Mononuclear cell (primary cell): ENCODE data around the gene HMGN3. TPM values are rescaled to one million over a fixed set of nuclear protein-coding genes. Genes with fewer than 3 reads are reported as not detected.

Source experiments
- H3K27me3 ChIP-seq: 2 replicates; pipeline ENCODE4 v1.6.0; 2011; ENCODE audit warnings: low read length, control low read depth; ENCODE audit not compliant: insufficient read depth
- H3K4me1 ChIP-seq: 2 replicates; pipeline ENCODE4 v1.5.1; 2011; ENCODE audit warnings: mild to moderate bottlenecking, low read length, control low read depth; ENCODE audit not compliant: insufficient read depth
- H3K4me3 ChIP-seq: 2 replicates; pipeline ENCODE4 v1.5.1; 2011; ENCODE audit warnings: mild to moderate bottlenecking, low read length, moderate library complexity
- H3K9me3 ChIP-seq: 2 replicates; pipeline ENCODE4 v1.5.1; 2011; ENCODE audit warnings: low read depth, mild to moderate bottlenecking, control low read depth, low read length
- total RNA-seq: library from RNA; depleted of rRNA; stranded (reverse); fragments of >200 nt; gene quantifications from one replicate; pipeline ENCODE4 v1.2.3, GENCODE V29; 2012

Gene HMGN3
- total RNA-seq, 1 donor, result 26.4 TPM

DNA sequence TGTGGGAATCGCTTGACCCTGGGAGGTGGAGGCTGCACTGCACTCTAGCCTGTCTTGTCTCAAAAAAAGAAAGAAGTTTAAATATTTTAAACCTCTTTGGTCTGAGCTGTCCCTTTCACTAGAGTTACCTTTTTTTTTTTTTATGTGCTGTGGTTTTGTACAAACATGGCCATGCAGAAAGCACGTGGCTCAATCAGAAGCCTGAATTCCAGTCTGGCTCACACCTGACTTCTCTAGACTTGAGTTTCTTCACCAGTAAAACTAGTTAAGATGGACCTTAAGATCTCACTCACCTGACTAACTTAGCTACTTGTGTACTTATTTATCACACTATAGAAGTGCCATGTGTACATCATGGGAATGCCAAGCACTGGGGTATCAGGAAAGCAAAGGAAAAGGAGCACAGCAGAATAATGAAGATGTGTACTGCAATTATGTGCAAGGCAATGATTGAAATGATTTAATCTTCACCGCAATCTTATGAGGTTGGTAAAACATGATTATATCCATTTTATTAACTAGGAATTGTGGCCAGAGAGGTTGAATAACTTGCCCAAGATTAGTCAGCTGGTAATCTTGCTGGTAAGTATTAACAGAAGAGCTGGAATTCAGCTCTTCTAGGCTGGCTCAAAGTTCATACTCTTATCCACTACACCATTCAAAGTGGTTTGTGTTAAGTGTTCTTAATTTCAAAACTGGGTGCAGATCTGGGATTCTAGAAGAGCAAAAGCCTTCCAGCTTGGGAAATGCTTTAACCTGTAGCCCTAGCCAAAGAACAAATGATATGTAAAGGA, 10.7 kb downstream of the HMGN3 start:
- H3K4me3 ChIP-seq, result no peak overlapping the region
- no peaks in the 10 kb centered on the region for H3K9me3 ChIP-seq
- no peaks in the 10 kb centered on the region for H3K4me1 ChIP-seq
- no peaks in the 10 kb centered on the region for H3K27me3 ChIP-seq

DNA sequence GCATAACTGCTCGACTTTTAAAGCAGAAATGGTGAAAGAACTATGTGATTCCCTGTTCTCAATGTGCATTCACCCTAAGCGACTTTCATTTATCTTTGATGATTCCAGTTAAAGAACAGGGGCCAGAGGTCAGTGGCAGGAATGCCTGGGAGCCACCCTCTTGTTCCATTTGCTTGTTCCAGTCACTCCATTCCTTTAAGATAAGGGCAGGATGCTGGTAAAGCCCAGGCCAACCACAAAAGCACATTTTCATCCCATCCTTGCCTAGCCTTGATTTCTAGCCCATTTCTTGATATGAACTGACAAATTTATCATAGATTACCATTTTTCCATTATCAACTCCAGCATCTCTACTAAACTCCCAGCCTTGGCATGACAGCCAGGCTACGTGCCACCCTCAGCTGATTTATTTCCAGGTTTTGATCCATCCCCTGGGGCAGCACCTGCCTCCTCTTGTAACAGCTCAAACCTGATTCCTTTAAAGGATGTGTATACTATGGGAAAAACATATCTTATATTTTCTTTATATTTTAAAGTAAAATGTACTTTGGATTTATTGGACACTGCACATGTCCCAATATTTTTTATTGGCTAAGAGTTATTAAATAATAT, 19.2 kb downstream of the HMGN3 start:
- Histone ChIP-seq H3K9me3 (no peaks in the 10 kb centered on the region), H3K4me1 (no peaks in the 10 kb centered on the region), H3K4me3 (no peak overlapping the region), H3K27me3 (no peaks in the 10 kb centered on the region)

DNA sequence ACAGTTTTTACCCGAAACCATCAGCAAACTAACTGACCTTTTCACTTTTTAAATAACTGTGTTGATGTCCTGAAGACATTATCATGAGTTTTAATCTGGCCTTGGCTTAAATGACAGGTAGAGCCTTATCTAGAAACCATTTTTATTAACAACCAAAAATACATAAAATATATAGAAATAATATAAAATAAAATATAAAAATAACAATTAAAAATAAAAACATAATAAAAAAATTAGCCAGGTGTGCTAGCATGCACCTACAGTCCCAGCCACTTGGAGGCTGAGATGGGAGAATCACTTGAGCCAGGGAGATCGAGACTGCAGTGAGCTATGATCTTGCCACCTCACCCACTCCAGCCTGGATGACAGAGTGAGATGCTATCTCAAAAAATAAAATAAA, 21.6 kb downstream of the HMGN3 start:
- Histone ChIP-seq H3K4me3 (no peak overlapping the region), H3K9me3 (no peaks in the 10 kb centered on the region), H3K27me3 (no peaks in the 10 kb centered on the region), H3K4me1 (no peaks in the 10 kb centered on the region)

DNA sequence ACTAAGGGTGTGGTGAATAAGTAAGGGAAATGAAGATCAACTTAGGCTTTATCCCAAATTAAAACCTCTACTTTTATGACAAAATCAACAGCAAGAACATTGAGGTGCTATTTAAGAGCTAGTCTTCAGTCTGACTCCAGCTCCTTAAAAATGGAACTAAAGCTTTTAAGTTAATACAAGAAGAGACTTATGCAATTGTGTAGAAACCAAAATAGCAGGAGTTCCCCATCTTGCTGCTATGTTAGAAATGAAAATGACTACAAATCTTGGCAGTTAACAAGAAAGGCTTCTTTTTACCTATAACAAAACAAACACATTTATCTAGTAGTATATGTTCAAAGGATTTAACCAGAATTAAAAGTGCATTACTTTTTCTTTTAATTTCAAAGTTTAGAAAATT, 25.7 kb downstream of the HMGN3 start:
- H3K4me3 ChIP-seq, result no peak overlapping the region
- H3K9me3 ChIP-seq, result no peaks in the 10 kb centered on the region
- no peaks in the 10 kb centered on the region for H3K27me3 ChIP-seq
- H3K4me1 ChIP-seq, result no peaks in the 10 kb centered on the region

DNA sequence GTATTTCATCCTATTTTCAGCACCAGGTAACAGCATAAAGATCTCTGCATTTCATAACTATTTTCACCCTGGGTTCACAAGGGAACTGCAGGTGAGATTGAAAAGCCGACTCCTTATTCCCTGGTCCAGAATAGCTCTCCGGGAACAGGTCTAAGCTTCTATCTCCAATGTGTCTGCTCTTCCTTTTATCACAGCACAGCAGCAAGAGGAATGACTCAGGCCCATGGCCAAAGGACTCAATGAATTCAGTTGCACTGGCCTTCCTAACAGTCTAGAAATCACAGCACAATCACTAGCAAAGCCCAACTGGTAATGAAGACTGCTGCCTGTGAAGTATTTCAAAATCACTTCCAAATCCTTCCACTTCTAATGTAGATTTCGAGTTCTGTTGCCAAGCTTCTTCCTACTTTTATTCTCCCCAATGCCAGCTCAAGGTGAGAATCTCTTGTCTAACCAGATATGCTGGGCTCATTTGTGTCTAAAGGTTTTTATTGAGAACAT, 30.7 kb downstream of the HMGN3 start:
- Histone ChIP-seq H3K9me3 (no peaks in the 10 kb centered on the region), H3K4me3 (no peak overlapping the region), H3K4me1 (no peaks in the 10 kb centered on the region), H3K27me3 (no peaks in the 10 kb centered on the region)

DNA sequence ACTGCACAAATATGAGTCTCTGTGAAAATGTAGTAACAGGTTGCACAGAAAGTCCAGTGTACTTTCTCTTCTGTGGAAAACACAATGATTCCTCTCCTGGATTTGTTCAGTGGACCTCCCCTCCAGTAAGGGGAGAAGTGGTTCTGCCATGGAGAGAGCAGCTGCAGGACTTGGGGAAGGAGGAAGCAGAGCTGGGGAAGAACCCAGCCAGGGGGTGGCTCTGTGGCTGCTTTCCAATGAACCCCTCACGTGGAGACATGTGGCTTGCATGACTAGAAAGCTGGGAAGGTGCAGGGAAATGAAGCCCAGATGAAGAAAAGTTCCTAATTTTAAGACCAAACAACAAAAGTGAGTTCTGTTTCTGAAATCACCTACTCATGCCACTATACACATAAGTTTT, 31.9 kb downstream of the HMGN3 start:
- Histone ChIP-seq H3K4me1 (no peaks in the 10 kb centered on the region), H3K27me3 (no peaks in the 10 kb centered on the region), H3K9me3 (no peaks in the 10 kb centered on the region), H3K4me3 (no peak overlapping the region)

DNA sequence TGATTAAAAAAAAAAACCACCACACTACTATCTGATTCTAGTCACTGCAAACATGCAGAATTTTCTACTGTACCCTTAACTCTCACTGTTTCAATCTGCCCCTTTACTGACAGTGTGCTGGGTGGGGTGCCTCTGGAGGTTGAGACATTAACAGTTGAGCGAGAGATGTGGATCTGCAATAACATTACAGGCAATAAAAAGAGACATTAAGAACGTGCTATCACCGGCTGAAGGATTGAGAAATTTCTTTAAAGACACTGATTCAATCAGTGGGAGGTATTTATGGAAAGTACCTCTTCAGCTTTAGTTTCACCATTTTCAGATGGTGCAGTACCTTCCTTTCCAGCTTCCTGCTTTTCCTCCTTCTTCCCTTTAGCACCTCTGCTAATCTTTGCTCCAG, 32.5 kb downstream of the HMGN3 start:
- Histone ChIP-seq H3K9me3 (no peaks in the 10 kb centered on the region), H3K4me3 (no peak overlapping the region), H3K27me3 (no peaks in the 10 kb centered on the region), H3K4me1 (no peaks in the 10 kb centered on the region)

DNA sequence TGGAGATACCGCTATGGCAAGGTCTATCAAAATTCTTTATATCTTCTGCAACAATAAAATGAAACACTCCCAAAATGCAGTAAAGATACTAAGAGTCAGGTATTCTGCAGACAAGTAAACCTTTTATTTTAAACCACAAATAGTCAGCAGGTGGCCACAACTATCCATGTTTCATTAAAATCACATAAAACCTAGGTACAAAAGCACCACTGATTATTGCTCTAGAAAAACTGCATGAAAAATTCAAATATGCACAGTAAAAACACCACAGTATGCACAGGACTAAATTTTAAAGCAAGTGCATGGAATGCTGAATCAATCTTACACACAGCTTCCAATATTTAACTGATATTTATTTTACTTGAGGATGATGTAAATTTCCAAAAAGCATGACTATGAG, 33.3 kb downstream of the HMGN3 start:
- no peak overlapping the region for H3K4me3 ChIP-seq

DNA sequence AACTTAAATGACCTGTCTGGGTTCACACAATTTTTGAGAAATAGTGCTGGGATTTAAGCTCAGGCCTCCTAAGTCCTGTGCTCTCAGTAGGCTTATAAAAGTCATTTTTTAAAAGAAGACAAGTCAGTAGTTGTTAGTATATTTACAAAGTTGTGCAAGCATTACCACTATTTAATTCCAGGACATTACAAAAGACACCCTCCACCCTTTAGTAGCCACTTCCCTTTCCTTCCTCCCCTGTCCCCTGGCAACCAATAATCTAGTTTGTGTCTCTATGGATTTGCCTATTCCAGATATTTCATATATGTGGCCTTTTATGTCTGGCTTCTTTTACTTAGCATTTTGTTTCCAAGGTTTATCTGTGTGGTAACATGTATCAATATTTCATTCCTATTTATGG, 37.6 kb downstream of the HMGN3 start:
- no peaks in the 10 kb centered on the region for H3K9me3 ChIP-seq
- H3K4me1 ChIP-seq, result peaks cover 7% of the 10 kb centered on the region
- no peak overlapping the region for H3K4me3 ChIP-seq
- H3K27me3 ChIP-seq, result no peaks in the 10 kb centered on the region

More for the DNA sequence above, 33.3 kb downstream of the HMGN3 start:
- H3K27me3 ChIP-seq, result no peaks in the 10 kb centered on the region
- peaks cover 7% of the 10 kb centered on the region for H3K4me1 ChIP-seq
- H3K9me3 ChIP-seq, result no peaks in the 10 kb centered on the region

DNA sequence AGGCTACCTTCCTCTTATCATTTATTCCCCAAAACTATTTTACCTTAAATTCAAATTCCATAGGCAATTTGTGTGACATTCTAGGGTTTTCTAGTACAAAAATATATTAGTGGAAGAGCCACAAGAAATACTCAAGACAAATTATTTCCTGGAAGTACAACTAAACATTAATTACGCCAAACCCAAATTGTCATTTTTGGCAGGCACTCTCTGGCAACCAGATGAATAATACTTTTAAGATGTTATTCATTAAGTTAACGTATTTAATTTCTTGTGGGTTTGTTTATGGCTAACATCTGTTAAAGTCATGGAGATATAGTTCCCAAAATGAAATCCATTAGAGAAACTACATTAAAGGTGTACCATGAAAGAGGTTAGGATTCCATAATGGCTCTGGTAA, 40.5 kb downstream of the HMGN3 start:
- H3K27me3 ChIP-seq, result no peaks in the 10 kb centered on the region
- H3K9me3 ChIP-seq, result peaks cover 16% of the 10 kb centered on the region

DNA sequence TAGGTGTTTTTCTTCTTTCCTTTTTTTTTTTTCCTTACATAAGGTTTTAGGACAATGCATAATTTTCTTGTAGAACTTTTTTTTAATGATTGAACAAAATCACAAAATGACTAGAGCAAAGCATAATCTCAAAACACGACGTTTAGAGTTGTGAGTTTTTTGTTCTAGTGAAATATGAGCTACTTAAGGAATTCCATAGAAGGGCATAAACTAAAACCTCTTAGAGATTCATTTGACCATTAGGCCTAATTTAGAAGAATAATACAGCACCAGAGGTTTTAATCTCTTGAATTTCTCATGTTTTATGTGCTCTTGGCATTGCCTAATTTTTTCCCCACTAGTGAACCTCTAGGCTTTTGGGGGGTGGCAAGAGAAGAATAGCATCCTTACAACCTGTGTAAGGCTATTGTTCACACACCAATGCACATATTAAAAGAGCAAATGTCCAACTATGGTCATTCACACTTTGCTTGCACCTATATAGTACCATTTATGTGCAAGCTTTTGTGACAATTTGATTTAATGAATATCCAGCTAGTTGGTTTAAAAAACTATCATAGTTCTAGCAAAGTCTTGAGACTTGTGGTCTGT, 44.6 kb downstream of the HMGN3 start:
- peaks cover 16% of the 10 kb centered on the region for H3K9me3 ChIP-seq
- H3K27me3 ChIP-seq, result peaks cover under 1% of the 10 kb centered on the region
- no peaks in the 10 kb centered on the region for H3K4me1 ChIP-seq
- no peak overlapping the region for H3K4me3 ChIP-seq

More for the DNA sequence above, 40.5 kb downstream of the HMGN3 start:
- H3K4me1 ChIP-seq, result peaks cover 7% of the 10 kb centered on the region
- no peak overlapping the region for H3K4me3 ChIP-seq

DNA sequence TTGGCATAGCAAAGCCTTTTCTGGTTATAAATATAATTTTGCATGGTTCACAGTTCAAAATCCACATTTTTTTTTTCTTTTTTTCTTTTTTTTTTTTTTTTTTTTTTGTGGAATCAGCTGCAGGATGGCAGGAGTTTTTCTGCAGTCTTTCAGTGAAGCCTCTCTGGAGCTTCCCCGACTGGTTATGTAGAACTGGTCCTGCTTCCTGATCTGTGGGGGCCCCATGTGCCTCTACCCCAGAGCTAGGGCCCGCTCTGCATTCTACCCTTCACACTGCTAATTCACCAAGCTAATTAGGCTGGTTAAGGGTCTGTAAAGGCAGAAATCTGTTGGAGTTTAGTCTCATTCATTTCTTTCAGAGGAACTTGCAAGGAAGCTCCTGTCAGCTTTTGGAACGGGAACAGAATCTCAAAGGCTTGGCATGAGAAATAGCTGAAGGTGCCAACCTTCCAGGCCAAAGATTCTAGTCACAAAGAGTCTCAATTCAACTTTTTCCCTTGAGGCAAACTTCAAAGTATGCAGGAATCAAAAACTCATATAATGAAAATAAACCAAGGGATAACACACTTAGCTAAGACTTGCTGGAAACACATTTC, 45.5 kb downstream of the HMGN3 start:
- Histone ChIP-seq H3K9me3 (peaks cover 16% of the 10 kb centered on the region), H3K4me3 (no peak overlapping the region), H3K4me1 (no peaks in the 10 kb centered on the region), H3K27me3 (peaks cover 4% of the 10 kb centered on the region)

DNA sequence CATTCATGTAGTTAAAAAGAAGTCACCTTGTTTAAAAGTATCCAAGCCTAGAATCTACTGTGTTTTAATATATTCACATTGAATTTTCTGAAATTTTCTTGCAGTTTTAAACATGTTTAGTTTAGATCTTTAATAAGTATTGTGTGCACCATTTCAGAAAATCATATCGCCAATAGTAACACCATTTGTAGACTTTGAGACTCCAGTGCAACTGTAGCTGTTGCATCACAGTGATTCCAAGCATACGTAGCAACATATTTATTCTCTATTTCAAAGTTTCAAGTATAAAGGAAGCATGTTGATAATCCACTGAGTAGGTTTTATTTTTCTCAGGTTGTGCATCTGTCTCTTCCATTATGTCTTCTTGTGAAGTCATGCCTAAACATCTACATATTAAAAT, 46.4 kb downstream of the HMGN3 start:
- H3K9me3 ChIP-seq, result peaks cover 16% of the 10 kb centered on the region
- H3K4me3 ChIP-seq, result no peak overlapping the region
- peaks cover 4% of the 10 kb centered on the region for H3K27me3 ChIP-seq
- no peaks in the 10 kb centered on the region for H3K4me1 ChIP-seq

DNA sequence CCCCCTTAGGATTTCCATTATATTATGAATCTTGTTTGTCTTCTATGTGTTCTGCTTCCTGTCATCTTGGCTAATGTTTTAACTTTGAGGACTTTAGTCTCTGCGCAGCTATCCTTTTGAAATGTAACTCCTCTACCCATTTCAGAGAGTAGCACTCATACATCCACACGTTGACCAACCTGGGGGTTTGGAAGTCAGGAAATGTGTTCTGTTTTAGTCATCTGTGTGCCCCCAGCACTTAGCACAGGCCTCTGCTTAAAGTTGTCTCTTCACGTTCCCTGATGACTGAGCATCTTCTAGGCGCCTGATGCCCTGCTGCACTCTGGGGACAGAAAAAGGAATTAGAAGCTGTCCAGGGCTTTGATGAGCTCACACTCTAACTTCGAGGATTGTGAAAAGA, 47.9 kb downstream of the HMGN3 start:
- H3K4me1 ChIP-seq, result no peaks in the 10 kb centered on the region
- H3K27me3 ChIP-seq, result peaks cover 4% of the 10 kb centered on the region
- no peak overlapping the region for H3K4me3 ChIP-seq
- peaks cover 16% of the 10 kb centered on the region for H3K9me3 ChIP-seq

DNA sequence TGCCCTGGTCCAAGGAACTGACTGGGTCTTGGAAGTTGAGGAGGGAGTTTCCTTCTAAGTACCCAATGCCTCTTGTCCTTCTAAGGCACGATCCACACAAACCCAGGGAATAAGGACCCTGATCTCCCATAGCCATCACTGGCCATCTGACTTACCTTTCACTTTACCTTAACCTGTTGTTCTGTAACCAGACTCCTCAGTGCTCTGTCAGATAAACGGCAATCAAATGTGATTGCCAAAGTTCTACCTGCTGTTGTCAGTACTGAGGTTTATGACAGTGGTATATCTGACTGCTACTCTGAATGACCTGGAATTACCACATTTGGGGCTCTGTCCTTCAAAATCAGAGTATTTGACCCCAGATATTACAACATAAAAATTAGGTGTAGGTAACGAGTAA, 49.8 kb downstream of the HMGN3 start:
- peaks cover 4% of the 10 kb centered on the region for H3K27me3 ChIP-seq
- H3K4me1 ChIP-seq, result no peaks in the 10 kb centered on the region
- no peaks in the 10 kb centered on the region for H3K9me3 ChIP-seq
- no peak overlapping the region for H3K4me3 ChIP-seq
